Measurements from ENCODE around the gene PRRT3.
"Not testable (repeated sequence)": the region's sequence is repeated elsewhere in the genome, so short reads cannot be mapped to it uniquely, and the experiment has no call there.

Gene PRRT3

DNA sequence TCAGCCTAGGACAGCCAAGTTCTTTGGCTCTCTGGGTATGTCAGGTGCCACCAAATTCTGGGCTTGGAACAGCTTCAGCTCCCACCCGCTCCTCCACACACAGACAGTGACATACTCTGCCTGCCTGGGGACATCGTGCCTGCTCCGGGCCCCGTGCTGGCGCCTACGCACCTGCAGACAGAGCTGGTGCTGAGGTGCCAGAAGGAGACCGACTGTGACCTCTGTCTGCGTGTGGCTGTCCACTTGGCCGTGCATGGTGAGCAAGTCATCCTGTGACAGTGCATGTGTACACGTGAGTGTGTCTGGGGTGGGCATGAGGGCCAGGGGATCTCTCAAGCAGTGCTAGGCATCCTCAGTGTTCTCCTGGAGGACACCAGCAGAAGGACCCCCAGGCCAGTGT, 34.4 kb downstream of the PRRT3 start:
- DNase-seq = no peak

DNA sequence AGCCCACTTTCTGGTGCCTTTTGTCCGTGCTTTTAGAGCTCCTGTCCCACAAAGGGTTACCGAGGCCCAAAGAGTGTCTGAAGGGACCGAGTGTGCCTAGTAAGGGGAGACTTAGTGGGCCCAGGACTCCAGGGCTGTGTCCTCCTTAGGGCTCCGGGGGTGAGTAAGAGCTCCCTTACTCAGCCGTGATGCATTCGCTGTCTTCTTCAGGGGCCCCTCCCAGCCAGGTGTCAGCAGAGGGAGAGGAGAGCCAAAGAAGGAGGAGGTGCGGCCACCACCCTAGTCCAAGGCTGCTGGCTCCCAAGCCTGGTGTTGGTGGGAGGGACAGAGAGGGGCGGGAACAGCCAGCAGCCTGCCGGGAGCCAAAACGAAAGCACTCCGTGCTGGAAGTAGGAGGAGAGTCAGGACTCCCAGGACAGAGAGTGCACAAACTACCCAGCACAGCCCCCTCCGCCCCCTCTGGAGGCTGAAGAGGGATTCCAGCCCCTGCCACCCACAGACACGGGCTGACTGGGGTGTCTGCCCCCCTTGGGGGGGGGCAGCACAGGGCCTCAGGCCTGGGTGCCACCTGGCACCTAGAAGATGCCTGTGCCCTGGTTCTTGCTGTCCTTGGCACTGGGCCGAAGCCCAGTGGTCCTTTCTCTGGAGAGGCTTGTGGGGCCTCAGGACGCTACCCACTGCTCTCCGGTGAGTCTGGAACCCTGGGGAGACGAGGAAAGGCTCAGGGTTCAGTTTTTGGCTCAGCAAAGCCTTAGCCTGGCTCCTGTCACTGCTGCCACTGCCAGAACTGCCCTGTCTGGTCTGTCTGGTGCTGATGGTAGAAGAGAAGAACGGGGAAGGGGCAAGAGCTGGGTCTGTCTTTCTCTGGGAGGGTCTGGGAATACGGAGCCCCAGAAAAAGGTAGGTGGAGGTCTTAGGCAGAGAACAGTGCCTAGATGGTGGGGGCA, 35.2 kb downstream of the PRRT3 start, which contains the start of gene IL17RC:
IL17RC (plus strand) TSS at position 365 of the 947 bp plus-strand sequence; CDS start at position 583, 218 bp downstream.
- DNase-seq = peak; percentile 47

DNA sequence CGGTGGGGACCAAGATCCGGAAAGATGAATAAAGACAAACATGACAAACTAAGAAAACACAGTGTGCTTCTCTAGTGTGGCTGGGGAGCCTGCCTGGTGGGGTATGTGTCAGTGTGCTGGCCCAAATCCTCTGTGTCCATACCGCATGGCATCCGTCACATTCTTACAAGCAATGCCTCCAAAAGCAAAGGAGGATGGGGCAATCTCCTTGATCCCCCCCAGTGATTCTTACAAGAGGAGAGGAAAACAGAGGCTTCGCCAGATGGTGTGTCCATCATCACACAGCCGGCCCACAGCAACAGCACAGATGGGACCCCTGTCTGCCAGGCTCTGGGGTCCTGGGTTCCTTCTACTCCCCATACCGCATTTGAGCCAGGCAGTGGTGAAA, 35.9 kb downstream of the PRRT3 start:
- DNase-seq = no peak

DNA sequence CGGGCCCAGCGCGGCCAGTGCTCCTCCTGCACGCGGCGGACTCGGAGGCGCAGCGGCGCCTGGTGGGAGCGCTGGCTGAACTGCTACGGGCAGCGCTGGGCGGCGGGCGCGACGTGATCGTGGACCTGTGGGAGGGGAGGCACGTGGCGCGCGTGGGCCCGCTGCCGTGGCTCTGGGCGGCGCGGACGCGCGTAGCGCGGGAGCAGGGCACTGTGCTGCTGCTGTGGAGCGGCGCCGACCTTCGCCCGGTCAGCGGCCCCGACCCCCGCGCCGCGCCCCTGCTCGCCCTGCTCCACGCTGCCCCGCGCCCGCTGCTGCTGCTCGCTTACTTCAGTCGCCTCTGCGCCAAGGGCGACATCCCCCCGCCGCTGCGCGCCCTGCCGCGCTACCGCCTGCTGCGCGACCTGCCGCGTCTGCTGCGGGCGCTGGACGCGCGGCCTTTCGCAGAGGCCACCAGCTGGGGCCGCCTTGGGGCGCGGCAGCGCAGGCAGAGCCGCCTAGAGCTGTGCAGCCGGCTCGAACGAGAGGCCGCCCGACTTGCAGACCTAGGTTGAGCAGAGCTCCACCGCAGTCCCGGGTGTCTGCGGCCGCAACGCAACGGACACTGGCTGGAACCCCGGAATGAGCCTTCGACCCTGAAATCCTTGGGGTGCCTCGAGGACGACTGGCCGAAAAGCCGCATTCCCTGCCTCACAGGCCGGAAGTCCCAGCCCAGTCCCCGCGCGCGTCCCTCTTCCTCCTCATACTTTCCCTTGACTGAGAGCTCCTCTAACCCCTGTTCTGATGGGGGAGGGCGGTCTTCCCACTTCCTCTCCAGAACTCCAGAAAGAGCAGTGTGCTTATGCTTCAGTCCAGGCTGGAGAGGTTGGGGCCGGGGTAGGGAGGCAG, 36.7 kb downstream of the PRRT3 start:
- DNase-seq = peak; percentile 43

DNA sequence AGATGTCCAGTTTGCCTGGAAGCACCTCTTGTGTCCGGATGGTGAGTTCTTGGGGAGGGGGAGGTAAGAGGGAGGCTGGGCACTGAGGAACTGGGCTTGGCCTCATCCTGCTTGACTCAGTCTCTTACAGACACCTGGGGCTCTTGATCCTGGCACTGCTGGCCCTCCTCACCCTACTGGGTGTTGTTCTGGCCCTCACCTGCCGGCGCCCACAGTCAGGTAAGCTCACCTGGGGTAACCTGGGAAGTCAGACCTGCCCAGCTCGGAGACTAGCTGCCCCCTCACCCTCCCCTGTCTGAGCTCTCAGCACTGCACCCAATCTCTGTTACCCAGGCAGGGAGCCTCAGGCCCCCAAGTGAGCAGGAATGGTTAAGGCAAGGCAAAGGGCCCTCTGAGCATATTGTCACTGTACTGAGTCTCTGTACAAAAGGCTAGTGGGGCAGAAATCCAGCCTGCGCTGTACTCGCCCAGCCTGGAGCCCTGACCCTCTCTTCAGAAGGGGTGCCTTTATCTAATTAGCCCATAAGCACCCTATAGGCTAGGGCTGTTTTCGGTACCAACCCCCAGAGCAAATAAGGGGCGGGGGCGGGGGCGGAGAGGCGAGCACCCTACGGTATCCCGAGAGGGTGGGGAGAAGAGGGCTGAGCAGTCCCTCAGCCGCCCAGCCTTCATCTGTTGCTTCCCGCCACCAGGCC, 37.5 kb downstream of the PRRT3 start:
- DNase-seq = no peak

DNA sequence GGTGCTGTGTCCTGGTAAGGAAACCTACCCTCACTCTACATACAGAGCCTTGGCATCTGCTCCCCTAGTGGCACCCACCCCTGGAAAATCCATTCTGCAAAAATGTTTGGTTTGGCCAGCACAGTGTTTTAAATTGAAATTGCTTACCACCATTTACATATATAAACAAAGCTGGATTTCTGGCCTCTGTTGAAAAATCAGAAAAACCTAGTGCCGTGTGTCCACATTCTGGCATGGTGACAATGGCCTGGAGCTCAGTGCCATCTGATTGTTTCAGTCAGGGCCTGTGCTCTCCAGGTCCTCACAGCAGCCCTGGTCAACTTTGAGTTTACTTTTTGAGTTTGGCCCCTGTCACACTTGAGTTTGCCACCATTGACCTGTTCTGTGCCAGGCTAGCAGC, 38.2 kb downstream of the PRRT3 start:
- no peak for DNase-seq

DNA sequence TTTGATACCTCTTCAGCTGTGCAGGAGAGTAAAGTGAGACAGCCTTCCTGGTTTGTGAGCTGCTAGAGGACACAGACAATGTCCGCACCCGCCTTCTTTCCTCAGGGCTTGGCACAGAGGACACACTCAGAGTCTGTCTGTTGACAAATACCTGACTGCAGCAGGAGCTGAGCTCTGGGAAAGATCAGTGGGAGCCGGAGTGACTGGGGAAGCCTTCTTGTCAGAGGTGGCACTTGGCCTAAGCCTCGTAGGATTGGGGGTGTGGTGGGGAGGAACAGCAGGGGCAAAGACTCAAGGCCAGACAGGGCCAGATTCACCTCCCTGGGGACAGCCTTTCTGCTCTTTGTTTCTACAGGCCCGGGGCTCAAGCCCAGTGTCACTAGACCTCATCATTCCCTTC, 38.6 kb downstream of the PRRT3 start:
- no peak for DNase-seq

DNA sequence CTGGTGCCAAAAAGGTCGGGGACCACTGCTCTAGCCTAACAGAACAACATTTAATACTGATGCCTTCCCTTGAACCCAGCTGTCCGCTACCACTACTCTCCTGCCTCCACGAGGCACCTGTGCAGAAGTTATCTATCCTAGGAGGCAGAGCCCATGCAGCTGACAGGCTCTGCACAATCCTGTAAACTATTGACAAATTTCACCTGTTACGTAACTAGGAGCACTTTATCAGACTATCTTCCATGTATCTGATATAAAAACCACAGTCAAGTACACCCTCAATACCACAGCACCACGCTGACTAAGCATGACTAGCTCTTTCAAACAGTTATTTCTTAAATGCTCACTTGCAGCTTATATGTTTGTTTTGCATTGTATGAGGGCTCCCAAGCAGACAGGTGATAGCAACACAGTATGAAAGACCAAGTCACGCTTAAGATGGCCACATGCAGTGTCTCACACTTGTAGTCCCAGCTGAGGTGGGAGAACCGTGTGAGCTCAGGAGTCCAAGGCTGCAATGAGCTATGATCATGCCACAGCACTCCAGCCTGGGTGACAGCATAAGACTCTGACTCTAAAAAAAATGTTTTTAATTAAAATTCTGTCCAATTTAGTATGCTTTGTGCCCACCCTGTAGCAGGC, 39.8 kb downstream of the PRRT3 start:
- no peak for DNase-seq

DNA sequence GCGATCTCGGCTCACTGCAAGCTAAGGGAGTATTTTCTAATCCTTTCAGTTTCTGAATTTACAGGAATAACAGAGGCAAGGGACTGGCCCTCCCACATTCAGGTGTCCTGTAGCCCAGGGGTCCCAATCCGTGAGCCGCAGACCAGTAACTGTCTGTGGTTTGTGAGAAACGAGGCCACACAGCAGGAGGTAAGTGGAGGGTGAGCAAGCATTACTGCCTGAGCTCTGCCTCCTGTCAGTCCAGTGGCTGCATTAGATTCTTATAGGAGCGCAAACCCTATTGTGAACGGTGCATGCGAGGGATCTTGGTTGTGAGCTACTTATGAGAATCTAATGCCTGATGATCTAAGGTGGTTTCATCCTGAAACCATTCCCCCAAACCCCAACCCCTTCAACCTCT, 40.3 kb downstream of the PRRT3 start:
- no peak for DNase-seq

DNA sequence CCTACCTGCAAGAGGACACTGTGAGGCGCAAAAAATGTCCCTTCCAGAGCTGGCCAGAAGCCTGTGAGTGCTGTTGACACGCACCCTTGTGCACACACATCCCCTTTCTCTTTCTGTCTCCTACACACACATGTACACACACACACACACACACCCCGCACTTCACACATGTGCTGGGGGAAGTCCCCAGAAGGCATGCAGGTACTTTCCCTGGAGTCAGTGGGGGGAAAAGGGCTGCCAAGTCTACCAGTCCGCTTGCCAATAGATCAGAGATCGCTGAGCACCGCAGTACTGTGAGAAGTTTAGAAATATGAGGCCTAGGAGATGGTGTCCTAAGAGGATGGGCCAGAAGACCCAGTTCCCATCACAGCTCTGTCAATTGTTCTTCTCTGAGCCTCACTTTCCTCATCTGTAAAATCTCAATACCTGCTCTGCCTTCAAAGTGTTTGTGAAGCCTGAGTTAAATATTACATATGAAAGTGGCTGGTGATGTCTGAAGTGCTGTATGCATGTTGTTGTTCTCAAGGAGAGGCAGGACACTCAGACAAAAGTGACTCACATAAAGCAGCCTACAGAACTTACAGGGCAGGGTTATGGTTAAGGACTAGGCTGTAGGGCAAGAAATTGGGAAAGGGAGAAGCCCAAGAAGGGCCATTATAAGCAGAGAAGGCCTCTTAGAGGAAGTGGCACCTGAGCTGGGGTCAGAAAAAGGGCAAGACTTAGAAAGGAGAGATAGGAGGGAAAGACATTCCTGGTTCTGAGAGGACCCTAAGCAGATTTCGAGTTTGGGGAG, 42.8 kb downstream of the PRRT3 start:
- no peak for DNase-seq

DNA sequence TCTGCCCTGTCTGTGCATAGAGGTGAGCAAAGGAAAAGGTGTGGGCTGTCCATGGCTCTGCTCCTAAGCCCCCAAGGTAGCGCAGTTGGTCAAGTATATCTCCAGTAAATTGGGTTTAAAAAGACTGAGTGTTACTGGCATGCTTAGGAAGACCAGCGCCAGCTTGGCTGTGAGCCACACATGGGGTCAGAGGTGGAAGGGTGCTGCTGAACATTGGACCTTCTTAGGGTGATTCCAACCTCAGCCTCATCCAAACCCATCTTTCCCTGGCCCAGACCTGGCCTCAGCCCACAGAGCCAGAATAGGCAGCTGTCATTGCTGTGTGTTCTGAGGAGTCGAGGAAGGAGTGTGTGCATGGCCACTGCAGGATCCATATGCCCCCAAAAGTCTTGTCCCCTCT, 43.9 kb downstream of the PRRT3 start:
- no peak for DNase-seq

DNA sequence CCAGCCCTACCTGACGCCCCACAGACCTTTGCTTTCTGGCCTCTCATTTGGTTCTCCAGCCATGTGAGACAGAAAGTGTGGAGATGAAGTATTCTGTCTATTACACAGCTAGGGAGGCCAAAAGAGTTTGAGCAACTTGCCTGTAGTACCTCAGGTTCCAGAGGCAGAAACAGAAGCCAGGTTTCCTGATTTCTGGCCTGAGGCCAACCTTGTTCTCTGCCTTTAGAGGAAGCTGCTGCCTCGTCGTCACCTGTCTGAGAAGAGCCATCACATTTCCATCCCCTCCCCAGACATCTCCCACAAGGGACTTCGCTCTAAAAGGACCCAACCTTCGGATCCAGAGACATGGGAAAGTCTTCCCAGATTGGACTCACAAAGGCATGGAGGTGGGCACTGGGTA, 45.7 kb downstream of the PRRT3 start:
- DNase-seq = no peak

DNA sequence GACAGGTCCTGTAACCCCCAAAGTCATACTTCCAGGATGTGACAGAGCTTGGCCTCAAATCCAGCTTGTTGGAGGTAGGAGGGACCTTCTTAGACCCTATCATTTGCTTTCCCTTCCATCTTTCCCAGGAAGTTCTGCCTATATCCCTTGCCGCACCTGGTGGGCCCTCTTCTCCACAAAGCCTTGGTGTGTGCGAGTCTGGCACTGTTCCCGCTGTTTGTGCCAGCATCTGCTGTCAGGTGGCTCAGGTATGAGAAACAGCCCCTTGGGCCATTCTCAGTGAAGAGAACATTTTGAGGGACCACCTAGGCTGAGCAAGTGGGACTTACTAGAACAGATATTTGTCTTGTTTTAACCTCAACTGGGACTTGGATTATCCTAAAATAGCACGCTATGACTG, 48.3 kb downstream of the PRRT3 start:
- no peak for DNase-seq

DNA sequence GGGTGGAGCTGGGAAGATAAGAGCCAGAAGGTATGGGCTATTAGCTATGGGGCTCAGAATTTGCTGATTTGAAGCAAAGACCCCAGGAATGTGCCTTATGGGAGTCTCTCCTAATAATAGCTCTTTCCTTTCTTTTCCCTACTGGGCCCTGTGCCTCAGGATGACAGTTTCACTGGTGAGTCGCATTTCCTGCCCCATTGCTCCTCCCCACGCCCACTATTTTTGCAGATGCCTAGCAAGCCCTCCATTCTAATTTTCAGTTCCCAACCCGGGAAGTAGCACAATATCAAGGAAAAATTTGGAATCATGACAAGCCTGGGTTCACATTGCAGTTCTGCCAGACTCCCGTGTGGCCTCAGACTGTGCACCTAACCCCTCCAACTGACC, 49.0 kb downstream of the PRRT3 start:
- DNase-seq = no peak

DNA sequence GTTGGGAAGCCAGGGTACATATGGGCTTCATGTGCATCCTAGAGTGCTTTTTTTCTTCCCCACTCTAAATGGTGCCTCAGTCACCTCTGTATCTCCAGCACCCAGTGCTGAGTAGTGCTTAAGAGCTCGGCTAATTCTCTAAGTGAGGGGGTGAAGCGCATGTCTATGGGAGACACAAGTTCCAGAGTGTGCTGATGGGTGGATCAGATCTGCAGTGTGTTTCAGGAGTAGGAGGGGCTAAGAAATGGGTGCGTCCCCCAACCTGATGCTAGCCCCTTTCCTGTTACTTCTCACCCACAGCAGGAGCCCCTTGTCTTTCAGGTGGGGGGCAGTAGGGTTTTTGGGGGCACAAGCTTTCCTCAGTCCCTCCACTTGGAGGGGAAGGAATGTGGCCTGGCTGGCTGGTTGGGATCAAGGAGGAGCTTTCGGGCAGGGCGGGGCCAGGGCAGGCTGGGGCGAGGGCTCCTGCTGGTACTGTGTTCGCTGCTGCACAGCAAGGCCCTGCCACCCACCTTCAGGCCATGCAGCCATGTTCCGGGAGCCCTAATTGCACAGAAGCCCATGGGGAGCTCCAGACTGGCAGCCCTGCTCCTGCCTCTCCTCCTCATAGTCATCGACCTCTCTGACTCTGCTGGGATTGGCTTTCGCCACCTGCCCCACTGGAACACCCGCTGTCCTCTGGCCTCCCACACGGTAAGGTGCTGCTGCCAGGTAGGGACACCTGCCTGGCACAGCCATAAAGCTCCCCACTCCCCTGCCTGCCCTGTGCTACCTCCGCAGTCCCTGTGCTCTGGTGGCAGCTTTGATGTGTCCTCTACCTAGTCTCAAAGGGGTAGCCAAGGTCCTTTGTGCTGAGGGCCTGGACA, 49.6 kb downstream of the PRRT3 start, which contains the start of gene IL17RE:
IL17RE (plus strand) TSS at position 477 of the 866 bp plus-strand sequence; CDS start at position 562, 85 bp downstream.
- DNase-seq = no peak

DNA sequence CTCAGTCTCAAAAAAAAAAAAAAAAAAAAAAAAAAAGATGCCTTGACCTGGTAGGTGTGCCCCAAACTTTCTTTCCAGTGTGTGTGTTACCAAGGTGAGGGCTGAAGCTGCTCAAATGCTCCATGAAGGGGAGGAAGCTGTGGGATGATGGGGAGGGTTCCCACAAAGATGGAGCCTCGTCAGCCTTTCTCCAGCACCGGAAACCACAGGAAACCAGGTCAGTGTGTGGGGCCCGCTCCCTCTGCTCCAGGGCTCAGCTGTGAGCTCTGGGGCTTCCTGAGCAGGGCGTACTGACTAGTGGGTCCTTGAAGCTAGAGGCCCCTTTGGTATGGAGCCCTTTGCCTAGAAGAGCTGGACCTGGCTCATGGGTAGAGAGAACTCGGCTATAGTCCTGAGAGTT, 50.2 kb downstream of the PRRT3 start:
- no peak for DNase-seq

DNA sequence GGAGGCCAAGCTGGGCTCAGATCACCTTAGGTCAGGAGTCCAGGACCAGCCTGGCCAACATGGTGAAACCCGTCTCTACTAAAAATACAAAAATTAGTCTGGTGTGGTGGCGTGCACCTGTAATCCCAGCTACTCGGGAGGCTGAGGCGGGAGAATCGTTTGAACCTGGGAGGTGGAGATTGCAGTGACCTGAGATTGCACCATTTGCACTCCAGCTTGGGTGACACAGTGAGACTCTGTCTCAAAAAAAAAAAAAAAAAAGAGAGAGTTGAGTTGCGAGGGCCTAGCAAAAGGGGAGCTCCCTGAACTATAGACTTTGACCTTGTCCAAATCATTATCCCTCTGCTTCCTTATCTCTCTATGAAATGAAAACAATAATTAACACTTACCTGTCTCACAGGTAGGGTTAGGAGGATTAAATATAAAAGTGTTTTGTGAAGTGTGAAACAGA, 51.2 kb downstream of the PRRT3 start:
- DNase-seq = not testable (repeated sequence)

DNA sequence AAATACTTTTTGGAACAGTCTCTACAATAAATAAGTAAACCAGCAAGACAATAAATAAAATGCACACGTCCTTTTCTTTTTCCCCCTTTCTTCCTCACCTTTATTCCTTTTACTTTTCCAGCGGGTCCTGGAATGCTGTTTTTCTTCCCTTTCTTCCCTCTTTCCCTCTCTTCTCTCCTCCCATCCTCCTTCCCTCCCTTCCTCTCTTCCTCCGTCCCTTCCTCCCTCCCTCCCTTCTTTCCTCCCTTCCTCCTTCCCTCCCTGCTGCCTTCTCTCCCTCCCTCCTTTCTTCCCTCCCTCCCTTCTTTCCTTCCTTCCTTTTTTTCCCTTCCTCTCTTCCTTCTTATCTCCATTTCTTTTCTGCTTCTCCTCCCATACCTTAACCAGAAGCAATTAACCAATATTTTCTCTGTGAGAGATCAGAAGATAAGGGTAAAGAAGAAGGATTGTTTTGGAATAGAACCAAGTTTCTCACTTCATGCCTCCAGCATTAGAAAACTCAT, 52.9 kb downstream of the PRRT3 start:
- no peak for DNase-seq

DNA sequence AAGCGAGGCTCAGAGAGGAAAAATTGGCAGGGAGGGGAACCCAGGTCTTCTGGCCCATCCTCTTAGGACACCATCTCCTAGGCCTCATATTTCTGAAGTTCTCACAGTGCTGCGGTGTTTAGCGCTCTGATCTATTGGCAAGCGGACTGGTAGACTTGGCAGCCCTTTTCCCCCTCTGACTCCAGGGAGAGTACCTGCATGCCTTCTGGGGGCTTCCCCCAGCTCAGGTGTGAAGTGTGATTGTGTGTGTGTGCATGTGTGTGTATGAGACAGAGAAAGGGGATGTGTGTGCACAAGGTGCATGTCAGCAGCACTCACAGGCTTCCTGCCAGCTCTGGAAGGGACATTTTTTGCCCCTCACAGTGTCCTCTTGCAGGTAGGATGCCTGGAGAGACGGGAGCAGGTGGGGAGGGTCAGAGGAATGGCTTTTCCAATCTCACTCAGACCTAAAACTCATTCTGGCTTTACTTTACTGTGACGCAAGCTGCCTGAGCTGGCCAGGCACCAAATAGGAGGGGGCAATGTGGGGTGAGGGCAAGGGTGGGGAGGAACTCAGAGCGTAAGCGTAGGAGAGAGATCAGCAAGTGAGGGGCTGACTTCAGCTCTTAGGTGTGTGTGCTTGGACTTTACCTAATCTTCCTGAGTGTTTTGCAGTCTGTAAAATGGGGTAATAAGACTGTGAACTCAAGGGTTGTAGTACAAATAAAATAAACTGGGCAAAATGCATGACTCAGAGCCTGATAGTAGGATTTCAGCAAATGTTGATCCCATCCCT, 53.6 kb downstream of the PRRT3 start:
- DNase-seq = no peak

All from stimulated activated CD4-positive, alpha-beta T cell treated with anti-CD3 and anti-CD28 coated beads, Interleukin-4, amount 100 ng/mL, for 1 hour (primary cell).